SK-N-SH treated with all-trans-retinoic acid at 6 μM for 48 hours (cell line): Measurements from ENCODE around the gene TSSK2.

Source experiments
- ATAC-seq: fragments of 200-7000 bp; cut with Tn5 transposase; 3 replicates; pipeline ENCODE4 v1.9.1; 2020; ENCODE audit warnings: mild to moderate bottlenecking, moderate library complexity
- ARNTL ChIP-seq: fragments of 450-650 bp; formaldehyde crosslinking; IDR thresholded peaks from 2 replicates; pipeline ENCODE4 v1.5.0; 2020; ENCODE audit warnings: low read depth, mild to moderate bottlenecking, moderate library complexity, borderline replicate concordance
- BACH2 ChIP-seq: fragments of 250-450 bp; sonication (Bioruptor Pico); IDR thresholded peaks from 2 replicates; pipeline ENCODE4 v1.9.0; 2021; ENCODE audit warnings: mild to moderate bottlenecking, borderline replicate concordance
- CSDC2 ChIP-seq: fragments of 250-450 bp; sonication (Bioruptor Pico); IDR thresholded peaks from 2 replicates; pipeline ENCODE4 v1.5.0; 2020; ENCODE audit warnings: mild to moderate bottlenecking, moderate library complexity
- ESRRG ChIP-seq: fragments of 250-450 bp; sonication (Bioruptor Pico); IDR thresholded peaks from 2 replicates; pipeline ENCODE4 v1.6.1; 2021; ENCODE audit warnings: mild to moderate bottlenecking
- ISL1 ChIP-seq: fragments of 250-450 bp; sonication (Bioruptor Pico); IDR thresholded peaks from 2 replicates; pipeline ENCODE4 v2.1.2; 2022; ENCODE audit warnings: mild to moderate bottlenecking, moderate library complexity
- OSR1 ChIP-seq: fragments of 250-450 bp; sonication (Bioruptor Pico); IDR thresholded peaks from 2 replicates; pipeline ENCODE4 v1.8.0; 2022; ENCODE audit warnings: moderate library complexity, mild to moderate bottlenecking, inconsistent platforms
- PPARA ChIP-seq: fragments of 250-450 bp; sonication (Bioruptor Pico); IDR thresholded peaks from 2 replicates; pipeline ENCODE4 v1.5.0; 2020; ENCODE audit warnings: mild to moderate bottlenecking, borderline replicate concordance
- RARB ChIP-seq: fragments of 250-450 bp; sonication (Bioruptor Pico); IDR thresholded peaks from 2 replicates; pipeline ENCODE4 v1.8.0; 2021; ENCODE audit warnings: mild to moderate bottlenecking, moderate library complexity
- TCF4 ChIP-seq: fragments of 250-450 bp; sonication (Bioruptor Pico); IDR thresholded peaks from 2 replicates; pipeline ENCODE4 v1.8.0; 2021; ENCODE audit warnings: mild to moderate bottlenecking, moderate library complexity, borderline replicate concordance
- TOX ChIP-seq: fragments of 250-450 bp; sonication (Bioruptor Pico); IDR thresholded peaks from 2 replicates; pipeline ENCODE4 v1.8.0; 2021; ENCODE audit warnings: mild to moderate bottlenecking, moderate library complexity, borderline replicate concordance
- ZFP3 ChIP-seq: fragments of 250-450 bp; sonication (Bioruptor Pico); IDR thresholded peaks from 2 replicates; pipeline ENCODE4 v1.5.0; 2020; ENCODE audit warnings: mild to moderate bottlenecking, moderate library complexity
- ZFP30 ChIP-seq: fragments of 450-650 bp; formaldehyde crosslinking; IDR thresholded peaks from 2 replicates; pipeline ENCODE4 v1.5.0; 2022; ENCODE audit warnings: mild to moderate bottlenecking, moderate library complexity
- ZNF70 ChIP-seq: fragments of 450-650 bp; formaldehyde crosslinking; IDR thresholded peaks from 2 replicates; pipeline ENCODE4 v1.5.0; 2020; ENCODE audit warnings: mild to moderate bottlenecking, moderate library complexity
- TF ChIP-seq, protein P1 (sequence below): fragments of 250-450 bp; sonication (Bioruptor Pico); IDR thresholded peaks from 2 replicates; pipeline ENCODE4 v1.8.0; 2021; ENCODE audit warnings: low read depth, mild to moderate bottlenecking, moderate library complexity, borderline replicate concordance
- TF ChIP-seq, protein P2 (sequence below): fragments of 250-450 bp; sonication (Bioruptor Pico); IDR thresholded peaks from 2 replicates; pipeline ENCODE4 v1.5.0; 2020; ENCODE audit warnings: mild to moderate bottlenecking, moderate library complexity
- TF ChIP-seq, protein P3 (sequence below): fragments of 250-450 bp; sonication (Bioruptor Pico); IDR thresholded peaks from 2 replicates; pipeline ENCODE4 v1.5.1; 2021; ENCODE audit warnings: mild to moderate bottlenecking, moderate library complexity
- TF ChIP-seq, protein P4 (sequence below): fragments of 250-450 bp; sonication (Bioruptor Pico); IDR thresholded peaks from 2 replicates; pipeline ENCODE4 v1.8.0; 2020; ENCODE audit warnings: mild to moderate bottlenecking, moderate library complexity, borderline replicate concordance
- TF ChIP-seq, protein P5 (sequence below): fragments of 250-450 bp; sonication (Bioruptor Pico); IDR thresholded peaks from 2 replicates; pipeline ENCODE4 v1.5.1; 2020; ENCODE audit warnings: low read depth, mild to moderate bottlenecking, moderate library complexity

The TSSK2 gene

DNA sequence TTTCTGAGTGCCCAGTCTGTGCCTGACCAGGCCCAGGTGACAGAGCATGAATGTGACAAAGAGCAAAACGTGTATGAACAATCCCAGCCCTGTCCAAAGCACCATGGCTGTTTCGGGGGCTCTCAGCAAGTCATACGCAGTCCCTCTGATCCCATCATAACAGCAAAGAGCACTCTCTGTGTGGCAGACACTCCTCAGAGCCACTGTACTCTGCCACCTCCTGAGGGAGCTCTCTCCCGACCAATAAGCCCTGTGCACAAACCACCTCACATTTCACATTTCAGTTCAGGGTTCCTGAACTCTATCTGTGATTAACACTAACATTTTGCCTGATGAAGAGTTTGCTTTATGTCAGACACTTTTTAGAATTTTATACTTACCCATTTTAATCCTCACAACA lies 15.5 kb upstream of the TSSK2 start:
- ATAC-seq, result no peak; the same call in 2 of the 3 replicates

DNA sequence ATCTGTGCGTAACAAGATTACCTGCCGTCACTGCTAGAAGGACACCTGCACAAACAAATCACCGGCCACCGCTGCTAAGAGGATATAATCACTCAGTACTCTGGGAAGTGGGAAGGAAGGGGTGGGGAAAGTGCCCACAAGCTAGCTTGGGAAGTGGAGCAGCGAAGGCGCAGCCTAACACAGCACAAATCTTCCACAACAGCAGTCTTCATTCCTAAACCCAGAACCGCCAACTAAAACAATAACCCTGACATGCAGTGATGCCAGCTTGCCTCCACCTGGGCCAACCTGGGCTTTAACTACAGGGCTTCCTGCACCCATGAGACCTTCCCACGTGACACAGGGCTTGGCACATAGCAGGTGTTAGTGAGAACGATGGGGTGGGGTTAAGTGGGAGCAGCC lies 14.0 kb upstream of the TSSK2 start:
- TF ChIP-seq PPARA (CRISPR knock-in tag) (no peak), OSR1 (CRISPR knock-in tag) (no peak), ZFP30 (CRISPR knock-in tag) (no peak), TOX (no peak), ZNF70 (CRISPR knock-in tag) (no peak)
- TF ChIP-seq, protein P1, sequence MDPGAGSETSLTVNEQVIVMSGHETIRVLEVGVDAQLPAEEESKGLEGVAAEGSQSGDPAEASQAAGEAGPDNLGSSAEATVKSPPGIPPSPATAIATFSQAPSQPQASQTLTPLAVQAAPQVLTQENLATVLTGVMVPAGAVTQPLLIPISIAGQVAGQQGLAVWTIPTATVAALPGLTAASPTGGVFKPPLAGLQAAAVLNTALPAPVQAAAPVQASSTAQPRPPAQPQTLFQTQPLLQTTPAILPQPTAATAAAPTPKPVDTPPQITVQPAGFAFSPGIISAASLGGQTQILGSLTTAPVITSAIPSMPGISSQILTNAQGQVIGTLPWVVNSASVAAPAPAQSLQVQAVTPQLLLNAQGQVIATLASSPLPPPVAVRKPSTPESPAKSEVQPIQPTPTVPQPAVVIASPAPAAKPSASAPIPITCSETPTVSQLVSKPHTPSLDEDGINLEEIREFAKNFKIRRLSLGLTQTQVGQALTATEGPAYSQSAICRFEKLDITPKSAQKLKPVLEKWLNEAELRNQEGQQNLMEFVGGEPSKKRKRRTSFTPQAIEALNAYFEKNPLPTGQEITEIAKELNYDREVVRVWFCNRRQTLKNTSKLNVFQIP (CRISPR knock-in tag), result no peak
- no peak for ATAC-seq

More for the DNA sequence above, 15.5 kb upstream of the TSSK2 start:
- TF ChIP-seq TOX, result no peak
- TF ChIP-seq TCF4 (CRISPR knock-in tag), result no peak
- TF ChIP-seq, protein P1 (CRISPR knock-in tag), result no peak
- no peak for TF ChIP-seq ESRRG (CRISPR knock-in tag)
- no peak for TF ChIP-seq ISL1
- TF ChIP-seq, protein P2, sequence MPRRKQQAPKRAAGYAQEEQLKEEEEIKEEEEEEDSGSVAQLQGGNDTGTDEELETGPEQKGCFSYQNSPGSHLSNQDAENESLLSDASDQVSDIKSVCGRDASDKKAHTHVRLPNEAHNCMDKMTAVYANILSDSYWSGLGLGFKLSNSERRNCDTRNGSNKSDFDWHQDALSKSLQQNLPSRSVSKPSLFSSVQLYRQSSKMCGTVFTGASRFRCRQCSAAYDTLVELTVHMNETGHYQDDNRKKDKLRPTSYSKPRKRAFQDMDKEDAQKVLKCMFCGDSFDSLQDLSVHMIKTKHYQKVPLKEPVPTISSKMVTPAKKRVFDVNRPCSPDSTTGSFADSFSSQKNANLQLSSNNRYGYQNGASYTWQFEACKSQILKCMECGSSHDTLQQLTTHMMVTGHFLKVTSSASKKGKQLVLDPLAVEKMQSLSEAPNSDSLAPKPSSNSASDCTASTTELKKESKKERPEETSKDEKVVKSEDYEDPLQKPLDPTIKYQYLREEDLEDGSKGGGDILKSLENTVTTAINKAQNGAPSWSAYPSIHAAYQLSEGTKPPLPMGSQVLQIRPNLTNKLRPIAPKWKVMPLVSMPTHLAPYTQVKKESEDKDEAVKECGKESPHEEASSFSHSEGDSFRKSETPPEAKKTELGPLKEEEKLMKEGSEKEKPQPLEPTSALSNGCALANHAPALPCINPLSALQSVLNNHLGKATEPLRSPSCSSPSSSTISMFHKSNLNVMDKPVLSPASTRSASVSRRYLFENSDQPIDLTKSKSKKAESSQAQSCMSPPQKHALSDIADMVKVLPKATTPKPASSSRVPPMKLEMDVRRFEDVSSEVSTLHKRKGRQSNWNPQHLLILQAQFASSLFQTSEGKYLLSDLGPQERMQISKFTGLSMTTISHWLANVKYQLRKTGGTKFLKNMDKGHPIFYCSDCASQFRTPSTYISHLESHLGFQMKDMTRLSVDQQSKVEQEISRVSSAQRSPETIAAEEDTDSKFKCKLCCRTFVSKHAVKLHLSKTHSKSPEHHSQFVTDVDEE (CRISPR knock-in tag), result no peak
- TF ChIP-seq ZNF70 (CRISPR knock-in tag), result no peak
- TF ChIP-seq, protein P3, sequence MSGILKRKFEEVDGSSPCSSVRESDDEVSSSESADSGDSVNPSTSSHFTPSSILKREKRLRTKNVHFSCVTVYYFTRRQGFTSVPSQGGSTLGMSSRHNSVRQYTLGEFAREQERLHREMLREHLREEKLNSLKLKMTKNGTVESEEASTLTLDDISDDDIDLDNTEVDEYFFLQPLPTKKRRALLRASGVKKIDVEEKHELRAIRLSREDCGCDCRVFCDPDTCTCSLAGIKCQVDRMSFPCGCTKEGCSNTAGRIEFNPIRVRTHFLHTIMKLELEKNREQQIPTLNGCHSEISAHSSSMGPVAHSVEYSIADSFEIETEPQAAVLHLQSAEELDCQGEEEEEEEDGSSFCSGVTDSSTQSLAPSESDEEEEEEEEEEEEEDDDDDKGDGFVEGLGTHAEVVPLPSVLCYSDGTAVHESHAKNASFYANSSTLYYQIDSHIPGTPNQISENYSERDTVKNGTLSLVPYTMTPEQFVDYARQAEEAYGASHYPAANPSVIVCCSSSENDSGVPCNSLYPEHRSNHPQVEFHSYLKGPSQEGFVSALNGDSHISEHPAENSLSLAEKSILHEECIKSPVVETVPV (CRISPR knock-in tag), result no peak
- TF ChIP-seq ZFP30 (CRISPR knock-in tag), result no peak
- TF ChIP-seq, protein P4, sequence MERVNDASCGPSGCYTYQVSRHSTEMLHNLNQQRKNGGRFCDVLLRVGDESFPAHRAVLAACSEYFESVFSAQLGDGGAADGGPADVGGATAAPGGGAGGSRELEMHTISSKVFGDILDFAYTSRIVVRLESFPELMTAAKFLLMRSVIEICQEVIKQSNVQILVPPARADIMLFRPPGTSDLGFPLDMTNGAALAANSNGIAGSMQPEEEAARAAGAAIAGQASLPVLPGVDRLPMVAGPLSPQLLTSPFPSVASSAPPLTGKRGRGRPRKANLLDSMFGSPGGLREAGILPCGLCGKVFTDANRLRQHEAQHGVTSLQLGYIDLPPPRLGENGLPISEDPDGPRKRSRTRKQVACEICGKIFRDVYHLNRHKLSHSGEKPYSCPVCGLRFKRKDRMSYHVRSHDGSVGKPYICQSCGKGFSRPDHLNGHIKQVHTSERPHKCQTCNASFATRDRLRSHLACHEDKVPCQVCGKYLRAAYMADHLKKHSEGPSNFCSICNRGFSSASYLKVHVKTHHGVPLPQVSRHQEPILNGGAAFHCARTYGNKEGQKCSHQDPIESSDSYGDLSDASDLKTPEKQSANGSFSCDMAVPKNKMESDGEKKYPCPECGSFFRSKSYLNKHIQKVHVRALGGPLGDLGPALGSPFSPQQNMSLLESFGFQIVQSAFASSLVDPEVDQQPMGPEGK (CRISPR knock-in tag), result no peak
- no peak for TF ChIP-seq ZFP3 (CRISPR knock-in tag)
- TF ChIP-seq BACH2 (CRISPR knock-in tag), result no peak
- TF ChIP-seq, protein P5, sequence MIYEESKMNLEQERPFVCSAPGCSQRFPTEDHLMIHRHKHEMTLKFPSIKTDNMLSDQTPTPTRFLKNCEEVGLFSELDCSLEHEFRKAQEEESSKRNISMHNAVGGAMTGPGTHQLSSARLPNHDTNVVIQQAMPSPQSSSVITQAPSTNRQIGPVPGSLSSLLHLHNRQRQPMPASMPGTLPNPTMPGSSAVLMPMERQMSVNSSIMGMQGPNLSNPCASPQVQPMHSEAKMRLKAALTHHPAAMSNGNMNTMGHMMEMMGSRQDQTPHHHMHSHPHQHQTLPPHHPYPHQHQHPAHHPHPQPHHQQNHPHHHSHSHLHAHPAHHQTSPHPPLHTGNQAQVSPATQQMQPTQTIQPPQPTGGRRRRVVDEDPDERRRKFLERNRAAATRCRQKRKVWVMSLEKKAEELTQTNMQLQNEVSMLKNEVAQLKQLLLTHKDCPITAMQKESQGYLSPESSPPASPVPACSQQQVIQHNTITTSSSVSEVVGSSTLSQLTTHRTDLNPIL (CRISPR knock-in tag), result no peak
- no peak for TF ChIP-seq CSDC2
- no peak for TF ChIP-seq RARB (CRISPR knock-in tag)
- TF ChIP-seq ARNTL (CRISPR knock-in tag), result no peak

DNA sequence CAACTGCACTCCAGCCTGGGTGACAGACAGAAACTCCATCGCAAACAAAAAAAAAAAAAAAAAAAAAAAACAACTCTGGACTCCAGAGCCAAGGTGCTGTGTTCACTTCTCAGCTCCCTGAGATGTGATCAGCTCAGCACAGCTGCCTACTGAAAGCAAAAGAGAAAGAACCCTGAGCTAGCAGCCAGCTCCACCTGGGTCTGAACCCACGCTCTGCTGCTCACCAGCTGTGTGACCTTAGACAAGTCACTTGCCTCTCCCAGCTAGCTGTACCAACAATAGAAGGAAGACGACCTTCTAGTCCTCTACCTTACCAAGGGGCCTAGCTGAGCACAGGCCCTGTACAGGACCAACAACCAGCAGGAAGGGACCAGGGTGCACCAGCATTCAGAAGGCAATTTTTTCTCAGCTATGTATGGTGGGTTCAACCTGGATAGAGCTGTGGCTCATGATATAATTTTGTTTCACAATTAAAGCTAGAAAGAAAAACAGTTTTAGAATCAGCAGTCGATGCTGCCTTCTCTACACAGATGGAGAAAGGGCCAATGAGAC lies 12.7 kb upstream of the TSSK2 start:
- ATAC-seq, result no peak

More for the DNA sequence above, 12.7 kb upstream of the TSSK2 start:
- TF ChIP-seq, protein P5 (CRISPR knock-in tag), result no peak
